ENCODE results near the gene RCBTB2. TPM values are rescaled to one million over a fixed set of nuclear protein-coding genes. Genes with fewer than 3 reads are reported as not detected.
"Not testable (repeated sequence)": the region's sequence is repeated elsewhere in the genome, so short reads cannot be mapped to it uniquely, and the experiment has no call there.

RCBTB2 gene
- total RNA-seq, 1 donor from 2014 or later, result 5.7 TPM

GRCh38 chr13:48494874-48495273, 38.0 kb downstream of the RCBTB2 start:
- DNase-seq (ENCODE audit: low read depth, low spot score), result peak; percentile 61

- DNase-seq (ENCODE audit: low read depth, low spot score), result no peak
Measured at GRCh38 chr13:48493851-48494250, 39.0 kb downstream of the RCBTB2 start.

- DNase-seq (ENCODE audit: low read depth, low spot score), result no peak
Measured at GRCh38 chr13:48493066-48493765, 39.7 kb downstream of the RCBTB2 start.

GRCh38 chr13:48492470-48493065, 40.3 kb downstream of the RCBTB2 start:
- peak; percentile 84 for DNase-seq (ENCODE audit: low read depth, low spot score)

- DNase-seq (ENCODE audit: low read depth, low spot score), result no peak
Measured at GRCh38 chr13:48492096-48492440, 40.8 kb downstream of the RCBTB2 start.

- no peak for DNase-seq (ENCODE audit: low read depth, low spot score)
Measured at GRCh38 chr13:48491423-48492095, 41.3 kb downstream of the RCBTB2 start.

- no peak for DNase-seq (ENCODE audit: low read depth, low spot score)
Measured at GRCh38 chr13:48490241-48490640, 42.6 kb downstream of the RCBTB2 start.

- DNase-seq (ENCODE audit: low read depth, low spot score), result no peak
Measured at GRCh38 chr13:48489666-48490065, 43.2 kb downstream of the RCBTB2 start.

GRCh38 chr13:48488995-48489394, 43.9 kb downstream of the RCBTB2 start:
- no peak for DNase-seq (ENCODE audit: low read depth, low spot score)

- DNase-seq (ENCODE audit: low read depth, low spot score), result no peak
Measured at GRCh38 chr13:48487968-48488367, 44.9 kb downstream of the RCBTB2 start.

GRCh38 chr13:48486836-48487235, 46.0 kb downstream of the RCBTB2 start:
- DNase-seq (ENCODE audit: low read depth, low spot score), result no peak

- DNase-seq (ENCODE audit: low read depth, low spot score), result no peak
Measured at GRCh38 chr13:48486362-48486761, 46.5 kb downstream of the RCBTB2 start.

- no peak for DNase-seq (ENCODE audit: low read depth, low spot score)
Measured at GRCh38 chr13:48485432-48485831, 47.4 kb downstream of the RCBTB2 start.

- no peak for DNase-seq (ENCODE audit: low read depth, low spot score)
Measured at GRCh38 chr13:48483575-48483974, 49.3 kb downstream of the RCBTB2 start.

- DNase-seq (ENCODE audit: low read depth, low spot score), result no peak
Measured at GRCh38 chr13:48478391-48478790, 54.5 kb downstream of the RCBTB2 start.

- no peak for DNase-seq (ENCODE audit: low read depth, low spot score)
Measured at GRCh38 chr13:48477191-48477855, 55.6 kb downstream of the RCBTB2 start.

- DNase-seq (ENCODE audit: low read depth, low spot score), result no peak
Measured at GRCh38 chr13:48476686-48477085, 56.2 kb downstream of the RCBTB2 start.

GRCh38 chr13:48476215-48476614, 56.7 kb downstream of the RCBTB2 start:
- no peak for DNase-seq (ENCODE audit: low read depth, low spot score)

- no peak for DNase-seq (ENCODE audit: low read depth, low spot score)
Measured at GRCh38 chr13:48475230-48475629, 57.6 kb downstream of the RCBTB2 start.

GRCh38 chr13:48457578-48458242, 75.2 kb downstream of the RCBTB2 start:
- DNase-seq (ENCODE audit: low read depth, low spot score), result no peak

GRCh38 chr13:48456546-48456945, 76.3 kb downstream of the RCBTB2 start:
- DNase-seq (ENCODE audit: low read depth, low spot score), result no peak

- not testable (repeated sequence) for DNase-seq (ENCODE audit: low read depth, low spot score)
Measured at GRCh38 chr13:48451196-48451595, 81.7 kb downstream of the RCBTB2 start.

All from pulmonary artery endothelial cell (primary cell).